GM19035 (cell line): ENCODE results near the gene NUDT14.

ENCODE experiments used
- ATAC-seq: cut with Tn5 transposase; IDR thresholded peaks from one replicate; pipeline ENCODE4 v1.9.1; 2021; ENCODE audit not compliant: unreplicated experiment

Gene NUDT14

DNA sequence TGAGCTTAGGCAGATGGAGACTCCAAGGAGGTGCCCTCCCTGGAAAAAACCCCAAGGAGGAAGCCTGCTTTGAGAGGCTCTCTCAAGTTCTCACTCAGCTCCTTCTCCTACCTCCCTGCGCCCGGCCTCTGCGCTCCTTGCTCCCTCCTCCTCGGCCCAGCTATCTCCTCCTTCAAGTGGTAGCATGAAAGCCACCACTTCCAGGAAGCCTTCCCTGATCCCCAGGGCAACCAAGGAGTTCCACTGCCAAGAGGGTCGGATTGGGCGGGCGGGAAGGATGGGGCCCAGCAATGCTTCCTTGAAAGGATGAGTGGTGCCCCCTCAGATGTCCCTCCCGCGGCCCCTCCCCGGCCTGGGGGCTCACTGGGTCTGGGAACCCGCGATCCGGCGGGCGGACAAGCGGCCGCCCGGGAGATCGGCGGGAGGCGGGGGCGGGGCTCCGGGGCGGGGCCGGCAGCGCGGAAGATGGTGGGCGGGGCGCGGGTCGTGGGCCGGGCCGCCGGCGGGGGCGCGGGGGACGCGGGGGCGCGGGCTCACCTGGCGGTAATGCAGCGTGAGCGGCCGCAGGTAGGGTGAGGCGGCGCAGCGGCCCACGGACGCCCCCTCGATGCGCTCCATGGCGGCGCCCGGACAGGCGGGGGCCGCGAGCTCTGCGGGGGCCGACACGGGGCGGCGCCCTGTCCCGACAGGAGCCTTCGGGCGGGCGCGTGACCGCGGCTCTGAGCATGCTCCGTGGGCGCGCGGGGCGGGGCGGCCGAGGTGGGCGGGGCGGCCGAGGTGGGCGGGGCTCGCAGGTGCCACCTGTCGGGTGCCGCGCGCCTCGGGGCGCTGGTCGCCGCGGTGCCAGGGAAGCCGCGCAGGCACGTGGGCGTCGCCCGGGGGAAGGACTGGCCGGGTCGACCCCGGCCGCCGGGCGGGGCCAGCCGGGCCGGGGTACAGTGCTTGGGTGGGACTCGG, at the start of gene NUDT14:
TSS of gene NUDT14 (minus strand) at position 721 of the 957 bp plus-strand sequence. CDS start at position 618, 103 bp downstream.
- ATAC-seq: peak; percentile 58

DNA sequence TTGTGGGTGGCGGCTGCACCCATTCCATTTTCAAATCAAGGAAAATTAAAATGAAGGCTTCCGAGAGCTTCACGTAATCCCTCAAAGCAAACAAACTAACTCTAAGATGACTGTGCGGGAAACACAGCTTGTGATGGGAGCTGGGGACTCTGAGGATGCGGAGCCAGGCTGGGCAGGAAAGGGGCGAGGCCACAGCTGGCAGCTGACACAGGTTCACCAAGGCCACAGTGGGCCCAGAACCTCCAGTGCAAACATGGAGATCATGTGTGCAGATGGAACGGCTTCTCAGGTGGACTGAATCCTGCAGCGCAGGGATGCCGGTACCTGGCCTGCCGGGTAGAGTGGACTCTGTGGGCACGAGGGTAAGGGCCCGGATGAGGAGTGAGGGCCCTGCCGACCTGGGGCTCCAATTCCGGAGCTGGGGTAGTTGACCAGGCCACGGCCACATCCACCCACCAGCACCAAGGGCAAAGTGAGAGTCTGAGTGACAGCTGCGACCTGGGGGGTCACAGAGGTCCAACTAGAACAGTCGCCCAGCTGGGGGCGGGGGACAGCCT, 48.1 kb upstream of the NUDT14 start:
- no peak for ATAC-seq

DNA sequence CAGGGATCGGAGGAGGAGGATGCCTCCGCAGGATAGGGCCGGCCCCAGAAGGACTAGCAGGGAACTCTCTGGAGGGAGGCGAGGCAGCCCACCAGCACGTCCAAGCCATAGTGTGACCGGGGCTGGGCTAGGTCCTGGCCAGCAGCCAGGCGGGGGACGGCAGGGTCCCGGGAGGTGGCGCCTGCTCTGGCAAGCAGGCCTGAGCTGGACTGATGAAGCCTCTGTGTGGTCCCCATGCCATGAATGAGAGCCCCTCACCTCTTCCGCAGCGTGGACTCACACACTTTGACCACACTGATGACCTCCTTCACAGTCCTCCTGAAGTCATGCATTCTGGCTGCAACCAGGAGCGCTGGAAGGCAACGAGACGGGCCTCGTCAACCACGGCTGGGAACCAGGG, 47.5 kb upstream of the NUDT14 start:
- ATAC-seq: no peak

GRCh38 chr14:105227346-105227745, 46.2 kb upstream of the NUDT14 start:
- ATAC-seq: no peak

GRCh38 chr14:105226198-105226597, 45.1 kb upstream of the NUDT14 start:
- ATAC-seq: no peak

DNA sequence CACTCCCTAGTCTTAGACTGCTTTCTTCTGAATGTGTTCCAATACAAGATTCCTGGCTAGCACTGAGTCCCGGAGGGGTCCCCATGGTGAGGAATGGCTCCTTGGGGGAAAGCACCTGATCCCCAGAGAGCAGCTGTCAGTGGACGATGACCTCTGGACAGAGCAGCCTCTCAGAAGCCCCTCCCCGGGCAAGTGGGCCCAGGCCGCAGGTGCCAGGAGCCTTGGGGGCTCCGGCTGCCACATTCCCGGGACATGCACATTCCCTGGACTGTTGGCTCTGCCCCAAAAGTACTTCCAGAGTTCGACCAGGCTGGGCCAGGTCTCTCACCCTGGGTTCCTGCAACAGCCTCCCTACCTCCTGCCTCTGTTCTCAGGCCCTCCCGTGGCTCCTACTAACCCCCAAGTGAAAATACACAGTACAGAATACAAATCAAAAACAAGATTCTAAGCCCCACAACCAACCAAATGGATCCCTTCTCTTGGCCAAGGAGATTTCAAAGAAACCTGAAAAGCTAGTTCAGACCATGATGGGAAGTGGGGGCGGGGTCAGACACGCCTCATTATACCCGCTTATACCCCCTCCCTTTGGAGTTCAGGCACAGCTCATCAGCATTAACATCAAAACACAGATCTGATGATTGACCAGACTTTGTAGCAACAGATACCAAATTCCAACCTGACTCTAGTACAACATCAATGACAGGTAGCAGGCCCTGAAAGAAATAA, 43.9 kb upstream of the NUDT14 start:
- ATAC-seq: no peak

DNA sequence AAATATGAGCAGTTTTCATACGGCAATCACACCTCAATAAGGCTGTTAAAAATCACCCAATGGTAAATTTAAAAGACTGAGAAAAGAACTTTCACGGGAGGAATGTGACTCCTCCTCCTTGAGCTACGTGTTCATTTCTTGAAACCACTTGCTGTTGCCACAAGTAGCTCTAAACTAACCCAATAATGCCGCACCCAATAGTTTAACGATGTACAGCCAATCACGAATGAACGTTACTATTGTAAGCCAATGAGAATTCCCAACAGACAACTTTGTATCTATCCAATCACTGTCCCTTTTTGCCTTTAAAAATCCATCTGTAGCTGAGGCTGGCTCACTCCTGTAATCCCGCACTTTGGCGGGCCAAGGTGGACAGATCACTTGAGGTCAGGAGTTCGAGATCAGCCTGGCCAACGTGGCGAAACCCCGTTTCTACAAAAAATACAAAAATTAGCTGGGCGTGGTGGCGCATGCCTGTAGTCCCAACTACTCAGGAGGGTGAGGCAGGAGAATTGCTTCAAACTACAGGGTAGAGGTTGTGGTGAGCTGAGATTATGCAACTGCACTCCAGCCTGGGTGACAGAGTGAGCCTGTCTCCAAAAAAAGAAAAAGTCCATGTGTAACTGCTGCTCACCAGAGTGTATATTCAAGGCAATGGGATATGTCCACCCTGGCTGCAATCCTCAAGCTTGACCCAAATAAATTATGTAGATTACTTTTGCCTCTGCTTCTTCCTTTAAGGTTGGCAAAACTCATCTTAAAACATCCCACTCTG, 42.8 kb upstream of the NUDT14 start:
- ATAC-seq: no peak

DNA sequence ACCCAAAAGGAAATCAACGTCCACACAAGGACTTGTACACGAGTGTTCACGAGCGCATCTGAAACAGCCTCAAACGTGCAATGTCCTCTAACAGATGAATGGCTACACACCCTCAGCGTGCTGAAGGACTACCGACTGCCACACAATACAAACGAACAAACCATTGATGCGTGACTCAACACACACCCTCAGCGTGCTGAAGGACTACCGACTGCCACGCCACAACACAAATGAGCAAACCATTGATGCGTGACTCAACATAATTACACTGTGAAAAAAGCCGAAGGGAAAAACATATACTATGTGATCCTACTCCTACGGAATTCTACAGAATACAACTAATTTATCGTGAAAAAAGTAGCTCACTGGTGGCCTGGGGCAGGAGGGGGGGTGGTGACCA, 42.1 kb upstream of the NUDT14 start:
- no peak for ATAC-seq

DNA sequence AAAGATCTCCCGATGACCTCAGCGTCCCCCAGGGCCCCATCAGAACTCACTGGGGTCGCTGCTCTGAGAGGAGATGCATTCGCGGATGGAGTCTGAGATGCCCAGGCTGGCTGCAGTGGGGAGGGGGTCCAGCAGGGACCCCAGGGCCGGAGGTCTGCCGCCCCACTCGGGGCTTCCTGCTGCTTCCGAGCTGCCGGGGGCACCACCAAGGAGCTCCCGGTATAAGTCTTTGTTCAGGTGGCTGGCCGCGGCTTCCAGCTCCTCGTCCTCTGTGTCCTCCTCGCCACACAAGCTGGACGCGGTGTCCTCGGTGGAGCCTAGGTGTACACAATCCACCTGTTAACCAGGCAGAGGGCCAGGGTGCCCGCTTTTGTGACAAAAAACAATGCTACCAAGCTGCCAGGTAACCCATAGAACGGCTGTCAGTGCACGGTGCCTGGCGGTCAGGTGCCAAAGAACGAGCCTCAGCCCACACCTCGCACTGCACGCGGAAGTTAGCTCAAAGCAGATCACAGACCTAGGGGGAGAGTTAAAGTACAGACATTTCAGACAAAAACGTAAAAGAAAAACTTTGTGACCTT, 40.6 kb upstream of the NUDT14 start:
- no peak for ATAC-seq

GRCh38 chr14:105220699-105221597, 39.8 kb upstream of the NUDT14 start:
- no peak for ATAC-seq

- no peak for ATAC-seq
Observed at GRCh38 chr14:105219753-105220152, 38.6 kb upstream of the NUDT14 start.

DNA sequence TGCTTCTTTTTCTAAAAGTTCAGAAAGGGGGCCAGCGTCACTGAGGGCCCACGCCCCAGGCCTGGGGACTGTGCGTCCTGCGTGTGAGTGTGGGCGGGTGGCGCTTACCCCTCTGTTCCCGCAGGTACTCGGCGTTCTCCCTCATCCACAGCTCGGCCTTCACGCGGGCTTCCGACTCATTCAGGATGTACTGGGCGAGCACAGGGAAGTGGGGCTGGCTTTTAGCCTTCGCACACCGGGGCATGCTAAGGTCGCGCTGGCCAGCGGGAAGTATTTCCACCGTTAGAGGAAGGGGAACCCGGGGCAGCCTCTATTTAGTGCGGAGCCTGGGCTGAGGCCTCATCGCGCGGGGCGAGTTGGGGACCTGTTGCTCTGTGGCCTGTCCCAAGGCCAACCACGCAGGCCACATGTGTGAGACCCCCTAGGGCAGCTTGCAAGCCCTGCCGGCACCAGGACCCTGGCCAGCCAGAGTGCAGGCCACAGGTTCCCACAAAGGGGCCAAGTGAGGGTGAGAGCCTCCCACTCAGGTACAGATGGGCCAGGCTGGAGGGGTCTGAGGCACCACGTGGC, 38.0 kb upstream of the NUDT14 start:
- no peak for ATAC-seq

- ATAC-seq: no peak
Observed at GRCh38 chr14:105218611-105219010, 37.5 kb upstream of the NUDT14 start.

DNA sequence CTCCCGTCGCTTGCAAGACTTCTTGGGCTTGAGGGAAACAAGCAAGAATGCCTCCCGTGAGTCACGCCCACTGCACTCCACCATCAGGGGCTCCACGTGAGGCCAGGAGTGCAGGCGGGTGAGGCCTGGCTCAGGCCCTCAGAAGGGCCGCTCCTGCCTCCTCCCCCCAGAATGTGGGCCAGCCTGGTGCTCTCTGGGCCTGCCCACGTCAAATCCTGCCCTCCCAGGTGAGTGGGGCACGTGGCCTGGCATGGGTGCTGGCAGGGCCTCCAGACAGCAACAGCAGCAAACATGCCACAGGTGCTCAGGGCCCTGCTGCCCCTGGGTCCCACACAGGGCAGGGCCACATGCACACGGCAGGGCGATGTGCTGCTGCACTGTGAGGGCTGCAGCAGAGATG, 36.7 kb upstream of the NUDT14 start:
- ATAC-seq: no peak

- ATAC-seq: no peak
Observed at GRCh38 chr14:105216490-105217247, 35.6 kb upstream of the NUDT14 start.

- no peak for ATAC-seq
Observed at GRCh38 chr14:105215602-105216001, 34.5 kb upstream of the NUDT14 start.

- ATAC-seq: no peak
Observed at GRCh38 chr14:105214324-105214915, 33.3 kb upstream of the NUDT14 start.

- no peak for ATAC-seq
Observed at GRCh38 chr14:105213361-105213760, 32.2 kb upstream of the NUDT14 start.
